ENCODE measurements around the gene PDZD2. TPM values are rescaled to one million over a fixed set of nuclear protein-coding genes. Genes with fewer than 3 reads are reported as not detected.

Gene PDZD2
- total RNA-seq, 2 experiments from 2014 or later: not detected

- no peaks in the 10 kb centered on the region for H3K27me3 Mint-ChIP-seq (ENCODE audit: low read depth)
- H3K9me3 Mint-ChIP-seq (ENCODE audit: insufficient read depth): no peaks in the 10 kb centered on the region
- no peak overlapping the region for H3K27ac Mint-ChIP-seq
- DNase-seq: no peak
- no peaks in the 10 kb centered on the region for H3K36me3 Mint-ChIP-seq (ENCODE audit: low read depth)
- no peak overlapping the region for H3K4me3 Mint-ChIP-seq
- ChIA-PET POLR2A (no interaction called here), CTCF (no interaction called here)
- H3K4me1 Mint-ChIP-seq (ENCODE audit: low read depth): no peaks in the 10 kb centered on the region
- ATAC-seq: no peak
These were observed 247.3 kb downstream of the PDZD2 start for GRCh38 chr5:31886206-31886605.

GRCh38 chr5:31887556-31887955 is 248.6 kb downstream of the PDZD2 start:
- Mint-ChIP-seq H3K4me3 (no peak overlapping the region), H3K36me3 (ENCODE audit: low read depth) (no peaks in the 10 kb centered on the region), H3K27ac (no peak overlapping the region), H3K9me3 (ENCODE audit: insufficient read depth) (no peaks in the 10 kb centered on the region), H3K27me3 (ENCODE audit: low read depth) (no peaks in the 10 kb centered on the region), H3K4me1 (ENCODE audit: low read depth) (no peaks in the 10 kb centered on the region)
- no peak for DNase-seq
- no peak for ATAC-seq
- POLR2A ChIA-PET: no interaction called here
- CTCF ChIA-PET: no interaction called here

GRCh38 chr5:31888564-31888963 is 249.6 kb downstream of the PDZD2 start:
- Mint-ChIP-seq H3K36me3 (ENCODE audit: low read depth) (no peaks in the 10 kb centered on the region), H3K4me1 (ENCODE audit: low read depth) (no peaks in the 10 kb centered on the region), H3K27me3 (ENCODE audit: low read depth) (no peaks in the 10 kb centered on the region), H3K27ac (no peak overlapping the region), H3K4me3 (no peak overlapping the region), H3K9me3 (ENCODE audit: insufficient read depth) (no peaks in the 10 kb centered on the region)
- no peak for ATAC-seq
- ChIA-PET POLR2A (no interaction called here), CTCF (interaction anchor here (0.9 kb wide), 1 partner anchor 188 kb away, joined by 3 read pairs; no protein-coding TSS in a partner anchor)
- no peak for DNase-seq

GRCh38 chr5:31889001-31889561 is 250.2 kb downstream of the PDZD2 start:
- H3K4me1 Mint-ChIP-seq (ENCODE audit: low read depth): no peaks in the 10 kb centered on the region
- CTCF ChIA-PET: interaction anchor here (0.9 kb wide), 1 partner anchor 188 kb away, joined by 3 read pairs; no protein-coding TSS in a partner anchor
- H3K4me3 Mint-ChIP-seq: no peak overlapping the region
- no peaks in the 10 kb centered on the region for H3K36me3 Mint-ChIP-seq (ENCODE audit: low read depth)
- no peaks in the 10 kb centered on the region for H3K9me3 Mint-ChIP-seq (ENCODE audit: insufficient read depth)
- POLR2A ChIA-PET: no interaction called here
- H3K27ac Mint-ChIP-seq: no peak overlapping the region
- DNase-seq: no peak
- ATAC-seq: no peak
- H3K27me3 Mint-ChIP-seq (ENCODE audit: low read depth): no peaks in the 10 kb centered on the region

- ChIA-PET CTCF (no interaction called here), POLR2A (no interaction called here)
- DNase-seq (no peak), ATAC-seq (no peak)
- Mint-ChIP-seq H3K27ac (no peak overlapping the region), H3K9me3 (ENCODE audit: insufficient read depth) (no peaks in the 10 kb centered on the region), H3K27me3 (ENCODE audit: low read depth) (no peaks in the 10 kb centered on the region), H3K36me3 (ENCODE audit: low read depth) (no peaks in the 10 kb centered on the region), H3K4me3 (no peak overlapping the region), H3K4me1 (ENCODE audit: low read depth) (no peaks in the 10 kb centered on the region)
These were observed 251.1 kb downstream of the PDZD2 start for GRCh38 chr5:31890046-31890445.

GRCh38 chr5:31894141-31894540 is 255.2 kb downstream of the PDZD2 start:
- H3K36me3 Mint-ChIP-seq (ENCODE audit: low read depth): no peaks in the 10 kb centered on the region
- no peaks in the 10 kb centered on the region for H3K4me1 Mint-ChIP-seq (ENCODE audit: low read depth)
- no peak for DNase-seq
- no peak overlapping the region for H3K4me3 Mint-ChIP-seq
- no peaks in the 10 kb centered on the region for H3K9me3 Mint-ChIP-seq (ENCODE audit: insufficient read depth)
- ChIA-PET POLR2A (no interaction called here), CTCF (no interaction called here)
- H3K27ac Mint-ChIP-seq: no peak overlapping the region
- no peaks in the 10 kb centered on the region for H3K27me3 Mint-ChIP-seq (ENCODE audit: low read depth)
- ATAC-seq: no peak

- H3K36me3 Mint-ChIP-seq (ENCODE audit: low read depth): no peaks in the 10 kb centered on the region
- no peaks in the 10 kb centered on the region for H3K27me3 Mint-ChIP-seq (ENCODE audit: low read depth)
- no peak for ATAC-seq
- DNase-seq: no peak
- no peaks in the 10 kb centered on the region for H3K4me1 Mint-ChIP-seq (ENCODE audit: low read depth)
- ChIA-PET POLR2A (no interaction called here), CTCF (no interaction called here)
- H3K9me3 Mint-ChIP-seq (ENCODE audit: insufficient read depth): no peaks in the 10 kb centered on the region
- H3K27ac Mint-ChIP-seq: no peak overlapping the region
- H3K4me3 Mint-ChIP-seq: no peak overlapping the region
These were observed 256.4 kb downstream of the PDZD2 start for GRCh38 chr5:31895199-31895820.

- DNase-seq (no peak), ATAC-seq (no peak)
- Mint-ChIP-seq H3K4me3 (no peak overlapping the region), H3K9me3 (ENCODE audit: insufficient read depth) (no peaks in the 10 kb centered on the region), H3K36me3 (ENCODE audit: low read depth) (no peaks in the 10 kb centered on the region), H3K27me3 (ENCODE audit: low read depth) (no peaks in the 10 kb centered on the region), H3K27ac (no peak overlapping the region), H3K4me1 (ENCODE audit: low read depth) (peaks cover 2% of the 10 kb centered on the region)
- ChIA-PET POLR2A (no interaction called here), CTCF (no interaction called here)
These were observed 259.2 kb downstream of the PDZD2 start for GRCh38 chr5:31898036-31898632.

- CTCF ChIA-PET: no interaction called here
- no peak for DNase-seq
- POLR2A ChIA-PET: no interaction called here
- Mint-ChIP-seq H3K36me3 (ENCODE audit: low read depth) (no peaks in the 10 kb centered on the region), H3K27ac (no peak overlapping the region), H3K4me1 (ENCODE audit: low read depth) (peaks cover 2% of the 10 kb centered on the region), H3K9me3 (ENCODE audit: insufficient read depth) (no peaks in the 10 kb centered on the region), H3K27me3 (ENCODE audit: low read depth) (no peaks in the 10 kb centered on the region), H3K4me3 (no peak overlapping the region)
- ATAC-seq: no peak
These were observed 261.4 kb downstream of the PDZD2 start for GRCh38 chr5:31900296-31900865.

- Mint-ChIP-seq H3K4me1 (ENCODE audit: low read depth) (peaks cover 2% of the 10 kb centered on the region), H3K4me3 (no peak overlapping the region), H3K36me3 (ENCODE audit: low read depth) (no peaks in the 10 kb centered on the region), H3K27me3 (ENCODE audit: low read depth) (no peaks in the 10 kb centered on the region), H3K9me3 (ENCODE audit: insufficient read depth) (no peaks in the 10 kb centered on the region), H3K27ac (no peak overlapping the region)
- POLR2A ChIA-PET: no interaction called here
- ATAC-seq (no peak), DNase-seq (no peak)
- CTCF ChIA-PET: no interaction called here
These were observed 263.0 kb downstream of the PDZD2 start for GRCh38 chr5:31901807-31902530.

- Mint-ChIP-seq H3K27ac (no peak overlapping the region), H3K4me1 (ENCODE audit: low read depth) (no peaks in the 10 kb centered on the region), H3K4me3 (no peak overlapping the region), H3K36me3 (ENCODE audit: low read depth) (no peaks in the 10 kb centered on the region), H3K9me3 (ENCODE audit: insufficient read depth) (no peaks in the 10 kb centered on the region), H3K27me3 (ENCODE audit: low read depth) (no peaks in the 10 kb centered on the region)
- no peak for ATAC-seq
- ChIA-PET POLR2A (no interaction called here), CTCF (no interaction called here)
- DNase-seq: no peak
These were observed 269.5 kb downstream of the PDZD2 start for GRCh38 chr5:31908396-31908795.

- Mint-ChIP-seq H3K4me1 (ENCODE audit: low read depth) (no peaks in the 10 kb centered on the region), H3K27me3 (ENCODE audit: low read depth) (no peaks in the 10 kb centered on the region), H3K4me3 (no peak overlapping the region), H3K9me3 (ENCODE audit: insufficient read depth) (no peaks in the 10 kb centered on the region), H3K36me3 (ENCODE audit: low read depth) (no peaks in the 10 kb centered on the region), H3K27ac (no peak overlapping the region)
- ATAC-seq (no peak), DNase-seq (no peak)
- POLR2A ChIA-PET: no interaction called here
- CTCF ChIA-PET: no interaction called here
These were observed 270.1 kb downstream of the PDZD2 start for GRCh38 chr5:31909073-31909472.

Data from activated CD8-positive, alpha-beta T cell treated with anti-CD3 and anti-CD28 coated beads, Interleukin-2, amount 10 ng/mL, durations not matched to agents 7 days and 5 days (primary cell).